Trophoblast cell (in vitro differentiated cells and primary cell): Measurements from ENCODE around the gene DCXR.

Experiments
- DNase-seq, 2 donors: peaks; one replicate each; pipeline ENCODE4 v3.0.0-alpha.2; 2016
- H2AFZ ChIP-seq: 2 replicates; pipeline ENCODE4 v1.6.1; 2013; ENCODE audit warnings: low read length, moderate library complexity, mild to moderate bottlenecking; ENCODE audit not compliant: insufficient read depth, poor library complexity
- H2AK5ac ChIP-seq: 2 replicates; pipeline ENCODE4 v1.6.1; 2013; ENCODE audit warnings: mild to moderate bottlenecking, low read length
- H2BK120ac ChIP-seq: 2 replicates; pipeline ENCODE4 v1.6.1; 2013; ENCODE audit warnings: low read length, mild to moderate bottlenecking, moderate library complexity; ENCODE audit not compliant: insufficient read depth, poor library complexity
- H2BK12ac ChIP-seq: 2 replicates; pipeline ENCODE4 v1.6.1; 2013; ENCODE audit warnings: mild to moderate bottlenecking, low read length, moderate library complexity
- H2BK5ac ChIP-seq: 2 replicates; pipeline ENCODE4 v1.6.1; 2013; ENCODE audit warnings: low read length, low read depth, moderate library complexity, mild to moderate bottlenecking; ENCODE audit not compliant: poor library complexity
- H3K14ac ChIP-seq: 2 replicates; pipeline ENCODE4 v1.6.1; 2013; ENCODE audit warnings: mild to moderate bottlenecking, low read length
- H3K18ac ChIP-seq: 2 replicates; pipeline ENCODE4 v1.6.1; 2013; ENCODE audit warnings: mild to moderate bottlenecking, low read length
- H3K23ac ChIP-seq: 2 replicates; pipeline ENCODE4 v1.6.1; 2013; ENCODE audit warnings: low read length
- H3K27ac ChIP-seq: 2 replicates; pipeline ENCODE4 v1.5.1; 2013; ENCODE audit warnings: low read depth, mild to moderate bottlenecking, inconsistent platforms, low read length, moderate library complexity
- H3K27me3 ChIP-seq: 2 replicates; pipeline ENCODE4 v1.6.1; 2013; ENCODE audit warnings: inconsistent platforms, mild to moderate bottlenecking, low read length, moderate library complexity; ENCODE audit not compliant: insufficient read depth
- H3K36me3 ChIP-seq, 2 experiments: 1 replicate in 1 of 2; 2 replicates in 1 of 2; pipeline ENCODE4 v1.6.1; 2013; ENCODE audit warnings: low read length in 2 of 2, mild to moderate bottlenecking in 2 of 2, moderate library complexity in 1 of 2; ENCODE audit not compliant: insufficient read depth in 2 of 2, control insufficient read depth in 1 of 2
- H3K4ac ChIP-seq: 2 replicates; pipeline ENCODE4 v1.6.1; 2013; ENCODE audit warnings: low read depth, mild to moderate bottlenecking, low read length, moderate library complexity
- H3K4me1 ChIP-seq, 2 experiments: 1 replicate in 1 of 2; 2 replicates in 1 of 2; pipeline ENCODE4 v1.6.1; 2013; ENCODE audit warnings: low read length in 2 of 2, mild to moderate bottlenecking in 2 of 2, moderate library complexity in 1 of 2; ENCODE audit not compliant: insufficient read depth in 2 of 2, control insufficient read depth in 1 of 2
- H3K4me2 ChIP-seq: 2 replicates; pipeline ENCODE4 v1.6.1; 2013; ENCODE audit warnings: inconsistent platforms, mild to moderate bottlenecking, low read length, moderate library complexity
- H3K4me3 ChIP-seq: 2 replicates; pipeline ENCODE4 v1.5.1; 2013; ENCODE audit warnings: mild to moderate bottlenecking, low read depth, low read length, inconsistent platforms
- H3K79me1 ChIP-seq: one replicate; pipeline ENCODE4 v1.6.1; 2013; ENCODE audit warnings: low read length
- H3K79me2 ChIP-seq: 2 replicates; pipeline ENCODE4 v1.6.1; 2013; ENCODE audit warnings: low read length, mild to moderate bottlenecking; ENCODE audit not compliant: control insufficient read depth, insufficient read depth, poor library complexity
- H3K9ac ChIP-seq: 2 replicates; pipeline ENCODE4 v1.6.1; 2013; ENCODE audit warnings: mild to moderate bottlenecking, low read length
- H3K9me3 ChIP-seq: 2 replicates; pipeline ENCODE4 v1.6.1; 2013; ENCODE audit warnings: low read depth, mild to moderate bottlenecking, control low read depth, inconsistent platforms, low read length; ENCODE audit not compliant: insufficient read depth
- H4K12ac ChIP-seq: 2 replicates; pipeline ENCODE4 v1.6.1; 2013; ENCODE audit warnings: low read depth, mild to moderate bottlenecking, low read length, moderate library complexity
- H4K8ac ChIP-seq: 2 replicates; pipeline ENCODE4 v1.6.1; 2013; ENCODE audit warnings: low read depth, mild to moderate bottlenecking, low read length, moderate library complexity
- H4K91ac ChIP-seq: one replicate; pipeline ENCODE4 v1.6.1; 2013; ENCODE audit warnings: low read depth, mild to moderate bottlenecking, low read length, moderate library complexity
- WGBS: extraction: QIAGEN DNeasy Blood & Tissue Kit; methylation state at CpG from one replicate; pipeline ENCODE4 v1.1.7; 2013; ENCODE audit warnings: missing lambda C conversion rate; ENCODE audit not compliant: insufficient read length, insufficient coverage; ENCODE audit errors: extremely low coverage; 5-methylcytosine and 5-hydroxymethylcytosine counted together

DCXR gene

GRCh38 chr17:82014971-82015310 lies 22.6 kb downstream of the DCXR start:
- H4K12ac ChIP-seq, result no peak overlapping the region
- no peak overlapping the region for H2AK5ac ChIP-seq
- H3K14ac ChIP-seq, result no peak overlapping the region
- no peak overlapping the region for H2BK120ac ChIP-seq
- no peak overlapping the region for H3K23ac ChIP-seq
- no peak overlapping the region for H3K27ac ChIP-seq
- H3K4ac ChIP-seq, result no peak overlapping the region
- no peak overlapping the region for H2BK5ac ChIP-seq
- H3K36me3 ChIP-seq, result peaks cover 20 to 23% of the 10 kb centered on the region in 2 experiments
- no peak overlapping the region for H4K91ac ChIP-seq
- no peak overlapping the region for H2BK12ac ChIP-seq
- no peak overlapping the region for H3K18ac ChIP-seq
- H3K4me2 ChIP-seq, result no peak overlapping the region
- H3K9me3 ChIP-seq, result peaks cover 2% of the 10 kb centered on the region
- H2AFZ ChIP-seq, result no peak overlapping the region
- peaks cover 13% of the 10 kb centered on the region for H3K79me1 ChIP-seq
- H3K27me3 ChIP-seq, result no peaks in the 10 kb centered on the region
- no peak for DNase-seq
- no peak overlapping the region for H4K8ac ChIP-seq
- H3K9ac ChIP-seq, result no peak overlapping the region
- H3K4me3 ChIP-seq, result no peak overlapping the region
- WGBS, result no CpG with 5 or more reads among the region's 13 CpGs
- H3K4me1 ChIP-seq, result peaks cover 17 to 18% of the 10 kb centered on the region in 2 experiments
- H3K79me2 ChIP-seq, result peaks cover 2% of the 10 kb centered on the region

- peaks cover 2% of the 10 kb centered on the region for H3K9me3 ChIP-seq
- H4K12ac ChIP-seq, result no peak overlapping the region
- H2BK120ac ChIP-seq, result no peak overlapping the region
- H2BK5ac ChIP-seq, result no peak overlapping the region
- no peak overlapping the region for H4K8ac ChIP-seq
- no peak overlapping the region for H3K9ac ChIP-seq
- H3K27ac ChIP-seq, result no peak overlapping the region
- H3K23ac ChIP-seq, result no peak overlapping the region
- peaks cover 20 to 24% of the 10 kb centered on the region in 2 experiments for H3K36me3 ChIP-seq
- no peaks in the 10 kb centered on the region for H3K27me3 ChIP-seq
- WGBS, result no CpG with 5 or more reads among the region's 23 CpGs
- peaks cover 17 to 18% of the 10 kb centered on the region in 2 experiments for H3K4me1 ChIP-seq
- no peak for DNase-seq
- peaks cover 2% of the 10 kb centered on the region for H3K79me2 ChIP-seq
- no peak overlapping the region for H3K14ac ChIP-seq
- no peak overlapping the region for H3K18ac ChIP-seq
- H2AK5ac ChIP-seq, result peak overlapping the region; percentile 11
- H3K4me3 ChIP-seq, result no peak overlapping the region
- no peak overlapping the region for H3K4ac ChIP-seq
- no peak overlapping the region for H2AFZ ChIP-seq
- peaks cover 13% of the 10 kb centered on the region for H3K79me1 ChIP-seq
- no peak overlapping the region for H3K4me2 ChIP-seq
- no peak overlapping the region for H4K91ac ChIP-seq
- H2BK12ac ChIP-seq, result no peak overlapping the region
Observed at GRCh38 chr17:82014432-82014831, 23.1 kb downstream of the DCXR start.

GRCh38 chr17:82013772-82014321 lies 23.6 kb downstream of the DCXR start:
- WGBS, result no CpG with 5 or more reads among the region's 16 CpGs

GRCh38 chr17:82013341-82013740 lies 24.2 kb downstream of the DCXR start:
- peaks cover 2% of the 10 kb centered on the region for H3K79me2 ChIP-seq
- H3K27me3 ChIP-seq, result no peaks in the 10 kb centered on the region
- peak overlapping the region; percentile 10 for H3K18ac ChIP-seq
- WGBS, result no CpG with 5 or more reads among the region's 22 CpGs
- H4K91ac ChIP-seq, result peak overlapping the region; percentile 45
- H3K9ac ChIP-seq, result no peak overlapping the region
- H4K8ac ChIP-seq, result peak overlapping the region; percentile 39
- peak overlapping the region; percentile 6 for H2BK12ac ChIP-seq
- no peak overlapping the region for H2AFZ ChIP-seq
- H3K79me1 ChIP-seq, result peaks cover 13% of the 10 kb centered on the region
- peak overlapping the region; percentile 49 for H3K14ac ChIP-seq
- H3K4me1 ChIP-seq, result peaks cover 17 to 18% of the 10 kb centered on the region in 2 experiments
- H3K4ac ChIP-seq, result no peak overlapping the region
- H3K36me3 ChIP-seq, result peaks cover 13 to 18% of the 10 kb centered on the region in 2 experiments
- H2BK120ac ChIP-seq, result peak overlapping the region; percentile 37
- peak in 1 of 2 donors; percentile 62 for DNase-seq
- H2AK5ac ChIP-seq, result peak overlapping the region; percentile 46
- no peak overlapping the region for H3K4me3 ChIP-seq
- H3K27ac ChIP-seq, result peak overlapping the region; percentile 8
- no peak overlapping the region for H2BK5ac ChIP-seq
- H3K4me2 ChIP-seq, result no peak overlapping the region
- peaks cover 2% of the 10 kb centered on the region for H3K9me3 ChIP-seq
- H4K12ac ChIP-seq, result no peak overlapping the region
- H3K23ac ChIP-seq, result no peak overlapping the region

More at GRCh38 chr17:82013772-82014321, 23.6 kb downstream of the DCXR start:
- Histone ChIP-seq H3K4me3 (no peak overlapping the region), H3K79me1 (peaks cover 13% of the 10 kb centered on the region), H3K18ac (peak overlapping the region; percentile 10), H2BK120ac (peak overlapping the region; percentile 37), H2AFZ (no peak overlapping the region), H3K27ac (no peak overlapping the region), H3K4ac (no peak overlapping the region), H2AK5ac (peak overlapping the region; percentile 31), H3K36me3 (peaks cover 18 to 22% of the 10 kb centered on the region in 2 experiments), H3K4me1 (peaks cover 17 to 18% of the 10 kb centered on the region in 2 experiments), H2BK5ac (no peak overlapping the region), H3K14ac (peak overlapping the region; percentile 5), H3K9ac (no peak overlapping the region), H3K27me3 (no peaks in the 10 kb centered on the region), H4K12ac (no peak overlapping the region), H4K8ac (no peak overlapping the region), H3K4me2 (no peak overlapping the region), H4K91ac (peak overlapping the region; percentile 45), H3K79me2 (peaks cover 2% of the 10 kb centered on the region), H3K9me3 (peaks cover 2% of the 10 kb centered on the region), H3K23ac (no peak overlapping the region), H2BK12ac (peak overlapping the region; percentile 6)
- DNase-seq, result no peak
